ENCODE results near the gene CACNB4.
A peak's percentile ranks its signal among the peaks of the same experiment; 100 is the strongest.
"Not testable (repeated sequence)": the region's sequence is repeated elsewhere in the genome, so short reads cannot be mapped to it uniquely, and the experiment has no call there.

Gene CACNB4

DNA sequence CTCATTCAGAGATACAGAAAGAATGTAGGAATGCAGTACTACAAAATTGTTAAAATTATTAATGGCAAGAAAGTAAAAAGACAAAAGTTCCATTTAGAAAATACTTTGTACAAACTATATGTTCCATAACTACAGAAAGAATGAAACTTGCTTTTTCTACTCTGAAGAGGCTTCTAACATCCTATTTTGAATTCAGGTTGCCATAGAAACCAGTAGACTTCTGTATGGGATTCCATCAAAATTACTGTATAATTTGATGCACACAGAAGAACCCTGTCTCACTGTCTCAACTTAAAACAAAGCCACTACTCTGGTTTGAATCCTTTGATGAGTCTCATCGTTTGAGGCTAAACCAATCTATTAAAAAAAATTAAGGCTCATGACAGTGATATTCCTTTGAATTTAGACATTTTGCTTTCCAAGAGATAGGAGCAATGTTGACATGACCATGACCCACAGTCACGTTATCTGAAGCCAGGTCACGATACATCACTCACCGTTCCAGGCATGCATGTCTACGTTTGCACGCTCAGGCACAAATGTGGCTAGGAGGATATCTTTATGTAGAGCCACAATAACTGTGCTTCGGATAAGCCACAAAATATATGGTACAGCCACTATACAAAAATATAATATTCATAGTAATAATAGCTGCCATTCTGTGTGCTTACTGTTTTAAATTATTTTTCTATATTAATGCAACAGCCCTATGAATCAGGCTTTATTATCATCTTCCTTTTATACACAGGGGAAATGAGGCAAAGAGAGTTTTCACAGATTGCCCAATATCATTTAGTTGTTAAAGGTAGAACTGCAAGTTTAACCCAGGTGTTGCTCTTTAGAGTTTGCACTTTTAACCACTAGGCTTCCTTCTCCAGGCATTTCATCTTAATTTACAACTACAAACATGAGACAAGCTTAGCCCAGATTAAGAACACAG lies 82.4 kb downstream of the CACNB4 start:
- no peak for DNase-seq

DNA sequence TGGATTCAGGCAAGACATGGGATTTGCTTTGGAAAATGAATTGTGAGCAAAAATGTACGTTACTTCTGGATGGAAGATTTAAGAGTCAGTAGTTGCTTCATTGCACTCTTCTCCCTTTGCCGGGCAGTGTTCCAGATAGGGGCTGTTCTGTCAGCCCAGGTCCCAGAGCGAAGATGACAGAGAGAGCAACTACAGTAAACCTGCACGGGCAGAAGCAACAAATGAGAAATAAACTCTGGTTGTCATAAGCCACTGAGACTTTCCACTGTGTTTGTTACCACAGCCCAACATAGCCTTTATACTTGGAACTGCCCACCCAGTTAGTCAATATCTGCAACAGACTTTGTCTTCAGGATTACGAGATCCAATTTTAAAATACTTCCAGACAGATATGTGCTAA lies 83.3 kb downstream of the CACNB4 start:
- DNase-seq, result no peak

DNA sequence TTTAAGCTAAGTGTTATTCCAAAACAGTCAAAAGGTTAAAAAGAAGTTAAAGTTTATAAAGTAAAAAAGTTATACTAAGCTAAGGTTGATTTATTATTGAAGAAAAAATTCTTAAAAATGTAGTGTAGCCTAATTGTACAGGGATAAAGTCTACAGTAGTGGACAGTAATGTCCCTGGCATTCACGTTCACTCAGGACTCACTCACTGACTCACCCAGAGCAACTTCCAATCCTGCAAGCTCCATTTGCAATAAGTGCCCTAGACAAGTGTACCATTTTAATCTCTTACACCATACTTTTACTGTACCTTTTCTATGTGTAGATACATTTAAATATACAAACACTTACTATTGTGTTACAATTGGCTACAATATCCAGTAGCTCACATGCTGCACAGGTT lies 86.1 kb downstream of the CACNB4 start:
- DNase-seq, result no peak

DNA sequence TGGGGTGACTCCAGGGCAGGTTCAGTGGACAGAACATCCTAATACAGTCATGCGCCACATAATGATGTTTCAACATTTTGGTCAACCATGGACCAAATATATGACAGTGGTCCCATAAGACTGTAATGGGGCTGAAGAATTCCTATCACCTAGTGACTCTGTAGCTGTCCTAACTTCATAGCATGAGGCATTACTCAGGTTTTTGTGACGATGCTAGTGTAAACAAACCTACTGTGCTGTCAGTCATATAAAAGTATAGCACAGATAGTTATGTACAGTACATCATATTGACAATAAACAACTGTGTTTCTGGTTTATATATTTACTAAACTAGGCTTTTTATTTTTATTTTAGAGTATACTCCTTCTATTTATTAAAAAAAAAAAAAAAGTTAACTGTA lies 87.1 kb downstream of the CACNB4 start:
- DNase-seq, result no peak

DNA sequence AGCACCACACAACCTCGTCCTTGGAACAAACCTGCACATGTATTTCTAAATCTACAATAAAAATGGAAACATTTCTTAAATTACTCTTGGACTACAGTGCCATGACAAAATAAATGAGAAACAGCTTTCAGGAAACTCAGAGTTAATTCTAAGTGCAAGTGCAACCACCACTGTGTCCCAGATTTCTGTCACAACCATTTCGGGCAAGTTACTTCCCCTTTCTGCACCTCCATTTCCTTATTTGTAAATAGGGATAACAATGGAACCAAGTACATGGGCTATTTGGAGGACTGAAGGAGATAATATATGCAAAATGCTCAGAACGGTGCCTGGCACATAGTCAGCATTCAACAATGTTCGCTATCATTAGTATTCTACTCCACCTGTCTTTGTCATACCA lies 93.2 kb downstream of the CACNB4 start:
- DNase-seq, result no peak

DNA sequence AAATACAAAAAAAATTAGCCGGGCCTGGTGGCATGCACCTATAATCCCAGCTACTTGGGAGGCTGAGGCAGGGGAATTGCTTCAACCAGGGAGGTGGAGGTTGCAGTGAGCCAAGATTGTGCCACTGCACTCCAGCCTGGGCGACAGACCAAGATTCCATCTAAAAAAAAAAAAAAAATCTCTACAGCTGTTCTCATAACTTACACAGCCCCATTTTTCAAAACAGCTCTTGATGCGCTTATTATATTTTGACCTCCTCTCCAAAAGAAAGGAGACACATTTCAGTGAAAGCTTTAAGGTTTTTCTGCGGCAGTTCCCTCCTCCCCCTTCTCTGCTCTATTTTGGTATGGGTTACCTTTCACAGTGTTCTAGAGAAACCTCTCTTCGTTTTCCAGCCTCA lies 95.6 kb downstream of the CACNB4 start:
- not testable (repeated sequence) for DNase-seq

DNA sequence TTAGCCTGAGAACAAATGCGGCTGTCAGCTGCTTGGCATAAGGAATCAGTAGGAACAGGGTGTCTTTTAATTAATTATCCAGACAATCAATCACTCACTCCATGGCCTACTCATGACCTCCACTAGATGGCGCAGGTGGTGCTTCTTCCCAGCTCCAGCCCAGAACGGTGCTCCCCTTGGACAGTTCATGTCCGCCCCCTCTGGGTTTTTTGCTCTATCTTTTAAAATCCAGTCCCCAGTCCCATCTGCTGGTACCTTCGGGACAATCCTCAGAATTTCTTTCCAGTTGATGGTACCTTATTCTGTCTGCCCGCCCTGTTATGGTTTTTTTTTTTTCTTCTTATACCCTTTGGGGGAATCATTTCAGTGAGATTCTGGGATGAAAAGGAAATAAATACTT lies 99.8 kb downstream of the CACNB4 start:
- DNase-seq, result peak; percentile 28

DNA sequence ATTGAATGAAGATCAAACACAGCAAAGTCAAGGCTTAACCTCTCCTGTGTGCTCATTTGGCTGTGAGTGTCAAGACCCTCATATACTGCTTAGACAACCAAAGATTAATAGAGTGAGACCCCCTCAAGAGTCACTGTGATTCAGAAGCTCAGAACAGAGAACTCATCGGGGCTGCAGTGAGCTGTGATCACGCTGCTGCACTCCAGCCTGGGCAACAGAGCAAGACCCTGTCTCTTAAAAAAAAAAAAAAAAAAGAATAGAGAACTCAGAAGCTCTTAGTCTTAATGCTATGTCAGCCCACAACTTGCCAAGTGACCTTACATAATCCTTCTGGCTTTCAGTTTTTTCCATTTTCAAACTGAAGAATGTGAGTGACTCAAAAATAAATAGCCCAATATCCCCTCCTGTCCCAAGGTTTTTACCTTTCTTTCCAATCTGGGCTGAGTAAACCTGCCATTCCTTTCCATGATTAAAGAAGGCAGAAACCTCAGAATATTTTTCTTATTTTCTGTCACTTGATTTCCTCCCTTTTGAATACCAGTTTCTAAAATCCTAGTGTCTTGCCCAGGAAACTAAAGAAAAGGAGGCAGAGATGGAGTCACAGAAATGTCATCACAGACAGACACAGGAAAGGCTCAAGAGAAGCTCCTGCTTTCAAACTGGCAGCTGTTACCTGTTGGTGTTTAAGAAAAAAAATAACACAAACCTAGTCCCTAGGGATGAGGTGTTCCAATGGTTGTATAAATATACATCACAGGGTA lies 102.4 kb downstream of the CACNB4 start:
- DNase-seq, result no peak

DNA sequence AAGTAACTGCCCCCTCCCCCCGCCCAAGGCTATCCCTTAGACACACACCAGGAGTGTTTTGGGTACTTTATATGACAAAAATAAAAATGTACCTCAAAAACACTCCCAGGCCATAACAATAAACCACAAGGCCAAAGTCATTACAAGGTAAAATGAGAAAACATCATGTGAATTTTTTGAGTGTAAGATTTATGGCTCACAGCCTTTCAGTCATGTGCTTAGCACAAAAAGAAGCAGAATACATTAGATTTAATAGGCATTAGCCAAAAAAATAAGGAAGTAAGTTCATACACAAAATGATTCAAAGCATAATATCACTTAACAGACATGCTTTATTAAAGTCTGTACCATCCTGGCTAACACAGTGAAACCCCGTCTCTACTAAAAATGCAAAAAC lies 103.7 kb downstream of the CACNB4 start:
- no peak for DNase-seq

DNA sequence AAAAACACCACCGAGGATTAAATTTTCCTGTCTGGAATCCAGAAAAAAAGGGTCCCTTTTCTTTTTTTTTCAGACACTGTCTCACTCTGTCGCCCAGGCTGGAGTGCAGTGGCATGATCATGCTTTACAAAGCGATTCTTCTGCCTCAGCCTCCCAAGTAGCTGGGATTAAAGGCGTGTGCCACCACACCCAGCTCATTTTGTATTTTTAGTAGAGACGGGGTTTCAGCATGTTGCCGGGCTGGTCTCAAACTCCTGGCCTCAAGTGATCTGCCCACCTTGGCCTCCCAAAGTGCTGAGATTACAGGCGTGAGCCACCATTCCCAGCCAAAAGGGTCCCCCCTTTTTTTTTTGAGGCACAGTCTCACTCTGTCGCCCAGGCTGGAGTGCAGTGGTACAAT lies 104.7 kb downstream of the CACNB4 start:
- DNase-seq, result not testable (repeated sequence)

DNA sequence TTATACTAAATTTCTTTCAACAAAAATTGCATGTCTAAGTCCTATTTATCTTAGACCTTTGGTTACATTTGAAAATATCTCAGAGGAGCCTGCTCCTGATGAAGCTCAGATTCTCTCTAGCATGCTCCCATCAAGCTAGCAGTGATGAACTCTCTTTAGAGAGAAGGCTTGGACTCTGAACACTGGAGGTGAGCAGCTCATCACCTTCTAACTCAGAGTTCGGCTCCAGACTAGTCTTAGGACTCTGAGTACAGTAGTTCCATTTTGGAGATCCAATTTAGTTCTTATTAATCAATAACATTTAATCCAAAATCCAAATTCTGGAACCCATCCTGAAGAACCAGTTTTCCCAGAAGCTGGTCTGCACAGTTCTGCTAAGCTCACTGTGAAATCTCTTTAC lies 107.8 kb downstream of the CACNB4 start:
- no peak for DNase-seq

DNA sequence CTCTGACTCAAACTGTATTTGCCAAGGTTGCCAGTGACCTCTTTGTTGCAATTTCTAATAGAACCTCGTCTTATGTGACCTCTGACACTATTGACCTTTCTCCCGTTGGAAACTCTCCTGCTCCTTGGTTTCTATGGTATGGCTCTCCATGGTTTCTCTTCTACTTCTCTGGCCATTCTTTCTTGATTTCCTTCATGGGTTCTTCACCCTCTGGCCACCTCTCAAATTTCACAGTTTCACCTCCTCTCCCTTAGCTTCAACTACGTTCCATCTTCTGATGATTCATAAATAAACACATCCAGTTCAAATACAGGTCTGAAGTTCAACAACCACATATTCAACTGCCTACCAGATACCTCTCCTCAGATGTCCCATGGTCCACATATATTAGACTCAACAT lies 109.5 kb downstream of the CACNB4 start:
- no peak for DNase-seq

DNA sequence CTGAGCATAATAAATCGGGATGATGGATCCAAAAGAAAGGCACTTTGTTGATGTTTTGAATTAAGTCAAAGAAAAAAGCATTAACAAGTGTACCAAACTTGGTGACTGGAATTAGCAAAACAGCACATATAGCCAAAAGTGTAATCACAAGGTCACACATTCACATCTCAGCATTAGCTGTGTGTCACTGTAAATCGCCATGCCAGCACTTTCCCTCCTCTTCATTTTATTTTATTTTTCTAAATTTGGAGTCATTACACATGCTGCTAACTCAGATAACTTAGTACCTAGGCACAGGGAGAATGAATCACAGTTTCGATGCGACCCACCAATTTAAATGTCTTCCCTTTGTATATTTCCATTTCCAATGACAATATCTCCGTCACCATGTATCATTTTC lies 111.4 kb downstream of the CACNB4 start:
- DNase-seq, result no peak

DNA sequence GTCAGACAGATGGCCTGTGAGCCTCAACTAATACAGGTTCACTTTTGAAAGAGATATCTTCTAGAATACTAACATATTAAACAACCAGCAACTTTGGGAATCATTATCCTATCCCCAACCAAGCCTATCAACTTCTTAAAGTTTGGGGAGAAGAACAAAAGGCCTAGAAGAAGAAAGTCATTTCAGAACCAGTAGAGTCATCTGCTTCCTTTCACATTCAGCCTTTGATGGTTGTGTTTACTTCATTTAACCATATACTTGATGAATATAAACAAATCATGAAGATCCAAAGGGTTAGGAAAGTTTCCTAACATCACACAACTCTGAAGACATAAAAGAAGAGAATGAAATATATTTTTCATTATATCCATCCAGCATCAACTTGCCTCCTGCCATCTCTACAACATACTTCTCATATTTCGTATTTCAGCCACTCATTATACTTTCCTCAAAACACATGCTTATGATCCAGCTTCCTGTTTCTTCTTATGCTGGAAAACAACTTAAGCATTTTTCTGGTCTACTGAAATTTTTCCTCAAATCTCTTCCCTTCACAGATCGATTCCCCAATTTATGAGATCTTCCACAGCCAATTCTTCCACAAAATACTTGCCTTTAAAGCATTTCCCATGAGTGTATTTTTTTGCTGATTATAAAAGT lies 114.3 kb downstream of the CACNB4 start:
- no peak for DNase-seq

DNA sequence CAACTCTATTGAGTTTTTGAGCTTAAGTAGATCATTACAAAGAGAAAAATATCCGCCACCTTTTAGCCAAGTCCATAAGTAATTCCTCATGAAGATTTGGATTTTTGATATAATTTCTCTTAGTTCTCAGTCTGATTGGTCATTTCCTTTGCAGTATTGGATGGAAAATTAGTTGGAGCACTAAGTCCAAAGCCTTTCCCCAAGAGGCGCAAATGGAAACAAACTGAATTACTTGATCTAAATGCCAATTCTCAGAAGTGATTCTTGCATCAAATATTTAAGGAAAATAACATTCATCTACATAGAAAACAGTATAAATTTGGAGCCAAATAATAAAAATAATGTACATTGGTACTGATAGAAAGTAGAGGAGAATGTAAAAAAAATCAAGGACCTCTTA lies 115.6 kb downstream of the CACNB4 start:
- DNase-seq, result no peak

DNA sequence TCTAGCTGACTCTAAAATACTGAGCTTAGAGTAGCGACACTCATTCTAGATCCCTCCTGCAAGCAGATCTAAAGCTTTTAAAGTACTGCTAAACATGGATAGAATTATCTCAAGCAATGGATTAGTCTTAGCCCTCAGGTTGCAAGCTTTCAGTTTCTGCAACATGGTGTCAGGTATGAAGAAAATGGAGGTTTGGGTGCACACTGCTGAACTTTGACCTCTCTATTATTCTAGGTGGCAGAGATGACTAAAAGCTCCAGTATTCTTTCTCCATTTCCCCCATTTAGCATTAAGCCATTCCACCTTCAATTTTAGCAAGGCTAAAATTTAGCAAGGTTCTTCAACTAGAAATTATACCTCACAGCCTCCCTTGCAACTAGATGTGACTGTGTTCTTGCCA lies 117.0 kb downstream of the CACNB4 start:
- no peak for DNase-seq

DNA sequence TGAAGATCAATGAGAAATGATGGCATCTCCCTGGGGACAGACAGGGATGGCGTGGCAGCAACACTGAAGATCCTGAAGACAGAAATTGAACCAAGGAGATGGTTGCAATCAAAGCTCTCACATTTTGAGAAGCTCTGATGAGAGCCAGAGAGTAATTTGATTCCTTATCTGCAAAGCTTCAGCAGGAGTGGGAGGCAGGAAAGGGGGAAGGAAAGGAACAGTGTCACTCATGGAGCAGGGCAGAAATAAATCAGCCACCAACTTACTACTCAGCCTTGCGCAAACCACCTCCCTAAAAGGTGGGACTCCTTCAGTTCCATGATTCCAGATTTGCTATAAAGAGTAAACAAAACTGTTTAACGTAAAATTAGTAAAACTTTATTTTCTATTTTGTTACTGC lies 119.2 kb downstream of the CACNB4 start:
- no peak for DNase-seq

DNA sequence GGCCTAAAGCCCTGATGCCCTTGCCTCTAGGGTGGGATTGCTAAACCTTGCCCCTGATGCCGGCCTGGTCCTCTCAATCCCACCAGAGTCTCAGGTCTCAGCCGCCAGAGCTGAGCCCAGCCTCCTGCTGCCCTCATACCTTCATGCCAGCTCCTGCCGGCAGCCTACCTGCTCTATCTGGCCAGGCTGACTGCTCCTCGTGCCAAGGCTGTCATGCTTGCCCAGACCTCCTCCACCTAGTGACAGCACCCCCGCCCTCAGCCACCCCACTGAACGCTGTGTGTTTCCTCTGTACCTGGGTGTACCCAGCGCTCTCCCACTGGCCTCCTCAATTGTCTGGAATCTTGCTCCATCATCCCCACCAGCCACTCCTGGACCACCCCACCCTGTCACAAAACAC lies 120.1 kb downstream of the CACNB4 start:
- DNase-seq, result no peak

DNA sequence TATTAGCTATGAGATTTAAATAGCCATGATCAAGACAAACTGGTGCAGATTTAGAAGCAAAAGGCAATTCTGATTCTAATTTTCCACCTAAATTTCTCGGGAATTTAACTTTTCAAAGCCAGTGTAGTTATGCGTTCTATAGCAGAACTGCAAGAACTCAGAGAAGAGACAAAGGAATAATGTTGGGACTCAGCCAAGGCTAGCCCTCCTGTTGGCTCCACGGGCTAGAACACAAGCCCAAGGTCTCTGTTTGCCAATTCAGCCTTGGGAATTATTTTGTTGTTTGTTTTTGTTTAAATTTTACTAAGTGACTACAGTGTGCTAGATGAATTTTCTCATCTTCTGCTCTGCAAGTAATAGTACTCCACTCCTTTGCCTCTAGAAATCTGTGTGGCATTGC lies 121.2 kb downstream of the CACNB4 start:
- DNase-seq, result no peak

DNA sequence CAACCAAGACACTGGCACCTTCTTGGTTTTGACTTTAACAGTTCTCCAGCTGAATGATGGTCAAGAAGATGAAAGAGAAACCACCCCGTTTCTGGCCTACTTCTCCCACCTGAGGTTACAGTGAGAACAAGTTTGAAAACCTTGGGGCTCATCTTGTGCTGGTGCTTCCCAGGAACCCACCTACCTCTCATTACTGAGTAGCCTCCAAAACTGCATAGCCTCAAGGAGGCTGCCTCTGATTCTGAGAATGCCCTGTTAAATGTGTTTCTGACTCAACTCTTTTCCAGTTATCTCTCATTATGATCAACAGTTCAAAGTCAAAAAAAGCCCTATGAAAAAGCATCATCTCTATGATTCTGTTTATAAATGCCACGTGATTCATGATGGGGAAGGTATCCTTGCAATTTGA lies 121.9 kb downstream of the CACNB4 start:
- DNase-seq, result no peak

DNA sequence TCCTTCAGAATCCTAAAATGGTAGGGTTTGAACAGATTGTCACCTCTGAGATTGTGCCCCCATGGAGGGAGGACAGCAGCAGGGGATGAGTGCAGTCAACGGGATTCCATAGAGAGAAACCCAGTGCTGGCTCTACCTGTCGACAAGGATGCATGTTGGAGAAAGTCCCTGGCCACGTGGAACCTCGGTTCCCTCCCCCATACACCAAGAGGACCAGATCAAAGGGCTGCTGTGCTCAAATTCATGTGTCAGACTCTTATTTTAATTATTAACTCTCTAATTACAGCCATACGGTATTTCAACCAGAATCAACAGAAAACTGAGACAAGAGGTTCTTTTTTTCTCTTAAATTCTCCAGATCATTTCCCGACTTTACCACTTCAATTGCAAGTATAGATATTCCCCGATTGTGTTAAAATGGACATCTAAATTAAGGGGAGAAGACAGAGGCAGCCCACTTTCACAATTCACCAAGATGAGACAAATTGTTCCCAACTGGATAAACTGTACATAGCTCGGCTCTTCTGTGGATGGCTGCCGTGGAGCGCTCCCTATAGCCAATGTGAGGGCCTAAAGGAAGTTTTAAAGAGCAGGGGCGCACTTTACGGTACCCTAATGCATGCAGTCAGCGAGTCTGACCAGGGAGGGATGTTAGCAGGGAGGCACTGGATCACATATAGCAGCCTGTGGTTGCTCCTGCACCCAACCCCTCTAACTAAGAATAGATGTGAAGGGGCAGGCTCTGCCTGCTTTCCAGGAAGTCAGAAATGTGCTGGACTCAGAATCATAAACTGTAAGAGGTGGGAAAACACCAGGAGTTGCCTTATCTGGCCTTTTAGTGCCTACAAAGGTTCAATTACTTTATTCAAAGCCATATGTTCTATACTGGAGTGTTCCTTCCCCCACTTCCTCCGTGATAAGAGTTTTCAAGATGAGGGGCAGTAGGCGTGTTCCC lies 123.1 kb downstream of the CACNB4 start:
- no peak for DNase-seq

DNA sequence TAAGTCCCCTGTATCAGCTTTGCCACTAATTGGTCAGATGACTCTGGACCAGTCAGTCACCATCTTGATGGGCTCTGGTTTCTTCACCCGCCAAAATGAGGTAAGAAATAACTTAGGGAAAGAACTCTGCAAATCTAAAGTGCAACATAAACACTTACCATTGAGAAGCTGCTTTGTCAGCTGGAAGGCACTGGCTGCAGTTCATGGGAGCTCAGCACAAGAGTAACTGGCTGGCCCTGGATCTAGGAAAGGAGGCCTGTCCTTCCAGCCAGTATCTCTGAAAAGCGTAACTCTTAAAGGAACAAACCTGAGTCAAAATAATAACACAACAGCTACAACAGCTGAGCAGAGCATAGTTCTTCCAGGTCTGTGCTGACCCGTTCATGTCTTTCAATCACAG lies 123.9 kb downstream of the CACNB4 start:
- DNase-seq, result no peak

DNA sequence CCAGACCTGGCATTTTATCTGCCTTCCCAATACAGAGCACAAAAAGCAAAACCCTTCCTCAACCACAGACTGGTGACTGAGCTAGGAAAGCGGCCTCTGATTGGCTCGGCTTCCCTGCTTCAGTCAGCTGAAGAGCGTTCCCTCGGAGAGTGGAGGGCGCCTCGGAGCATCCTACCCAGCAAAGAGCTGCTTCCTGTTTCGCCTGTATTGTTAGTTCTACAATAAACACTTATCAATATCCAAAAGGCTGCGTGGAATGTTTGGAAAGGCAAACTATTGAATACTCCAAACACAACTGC lies 125.0 kb downstream of the CACNB4 start:
- DNase-seq, result peak; percentile 12
